GM21515 (cell line): ENCODE data around the gene VTN.

ENCODE experiments used
- ATAC-seq: cut with Tn5 transposase; IDR thresholded peaks from one replicate; pipeline ENCODE4 v1.9.1; 2021; ENCODE audit not compliant: unreplicated experiment

The VTN gene

GRCh38 chr17:28324781-28325180, 45.3 kb downstream of the VTN start:
- ATAC-seq, result no peak

GRCh38 chr17:28324267-28324745, 45.8 kb downstream of the VTN start:
- ATAC-seq, result no peak

GRCh38 chr17:28320215-28321061, 49.7 kb downstream of the VTN start:
- no peak for ATAC-seq

GRCh38 chr17:28319598-28319935, 50.5 kb downstream of the VTN start:
- no peak for ATAC-seq

- ATAC-seq, result peak; percentile 92
Measured at GRCh38 chr17:28318759-28319597, 51.1 kb downstream of the VTN start, which contains the start of gene TMEM97. TMEM97 (plus strand) TSS chr17:28319200; CDS start chr17:28319240, 40 bp downstream.

- ATAC-seq, result peak; percentile 5
Measured at GRCh38 chr17:28317966-28318758, 51.9 kb downstream of the VTN start.
